Astrocyte of the spinal cord (primary cell): ENCODE data around the gene PHACTR3.

Experiments
- DNase-seq: peaks from one replicate; pipeline ENCODE4 v3.0.0; 2011; ENCODE audit warnings: low read depth, low spot score
- H3K4me3 ChIP-seq: 2 replicates; pipeline ENCODE4 v1.5.1; 2011; ENCODE audit warnings: low read depth, mild to moderate bottlenecking, low read length, moderate library complexity
- CTCF ChIP-seq: IDR thresholded peaks from 2 replicates; pipeline ENCODE4 v1.5.1; 2012; ENCODE audit warnings: low read depth, mild to moderate bottlenecking, low read length, inconsistent platforms
- in situ Hi-C: cut with HindIII; loops from 2 replicates; pipeline ENCODE4 v1.10.0; 2017; ENCODE audit warnings: low sequenced_read_pairs

The PHACTR3 gene

GRCh38 chr20:59786801-59787537 lies 182.6 kb downstream of the PHACTR3 start:
- in situ Hi-C loops = no loop called here
- no peak for TF ChIP-seq CTCF
- DNase-seq = no peak
- no peak overlapping the region for H3K4me3 ChIP-seq

- TF ChIP-seq CTCF = no peak
- in situ Hi-C loops = no loop called here
- H3K4me3 ChIP-seq = no peak overlapping the region
- no peak for DNase-seq
These were observed 183.2 kb downstream of the PHACTR3 start for GRCh38 chr20:59787538-59787890.

- no peak overlapping the region for H3K4me3 ChIP-seq
- no peak for TF ChIP-seq CTCF
- DNase-seq = no peak
- in situ Hi-C loops = no loop called here
These were observed 183.9 kb downstream of the PHACTR3 start for GRCh38 chr20:59788196-59788735.

- DNase-seq = no peak
- H3K4me3 ChIP-seq = no peak overlapping the region
These were observed 184.6 kb downstream of the PHACTR3 start for GRCh38 chr20:59788811-59789397.

GRCh38 chr20:59789686-59790085 lies 185.3 kb downstream of the PHACTR3 start:
- in situ Hi-C loops = no loop called here
- no peak for TF ChIP-seq CTCF
- H3K4me3 ChIP-seq = no peak overlapping the region
- no peak for DNase-seq

More at GRCh38 chr20:59788811-59789397, 184.6 kb downstream of the PHACTR3 start:
- in situ Hi-C loops = no loop called here
- no peak for TF ChIP-seq CTCF

GRCh38 chr20:59790346-59790745 lies 186.0 kb downstream of the PHACTR3 start:
- TF ChIP-seq CTCF = no peak
- no peak overlapping the region for H3K4me3 ChIP-seq
- DNase-seq = no peak
- in situ Hi-C loops = no loop called here
